Measurements from ENCODE around the gene VIT. TPM values are rescaled to one million over a fixed set of nuclear protein-coding genes. Genes with fewer than 3 reads are reported as not detected.

The VIT gene
- total RNA-seq, 4 donors from 2014 or later: 1.4 to 3.6 (median 2.5) TPM; not detected in 1

DNA sequence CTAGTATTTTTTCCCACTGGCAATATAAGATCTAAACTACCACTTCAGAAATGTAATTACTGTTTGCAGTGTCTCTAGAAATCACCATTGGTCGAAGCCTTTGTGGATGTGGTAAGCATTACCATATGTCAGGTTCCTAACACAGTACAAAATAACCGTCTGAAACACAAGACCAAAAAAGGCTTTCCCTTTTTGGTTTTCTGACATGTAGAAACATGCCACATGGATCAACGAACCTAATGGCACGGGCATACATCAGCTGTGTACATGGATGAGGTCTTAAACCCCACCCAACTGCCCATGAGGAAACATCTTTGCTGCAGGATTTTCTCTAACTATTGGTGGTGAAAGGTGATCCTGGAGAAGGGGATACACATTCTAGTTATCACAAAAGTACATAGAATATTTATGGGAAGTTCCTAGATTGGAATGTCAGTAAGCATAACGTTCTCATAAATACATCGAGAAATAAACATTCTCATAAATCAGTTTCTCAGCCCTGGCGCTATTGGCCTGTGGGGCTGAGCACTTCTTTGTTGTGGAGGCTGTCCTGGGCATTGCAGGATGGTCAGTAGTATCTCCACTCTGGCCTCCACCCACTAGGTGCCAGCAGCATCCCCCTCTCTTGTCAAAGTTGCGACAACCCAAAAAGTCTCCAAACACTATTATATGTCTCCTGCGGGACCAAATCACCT lies 9.0 kb downstream of the VIT start:
- peaks cover 0 to under 1% of the 10 kb centered on the region in 2 donors for H3K9me3 ChIP-seq
- 74 to 83% methylated on average over 4 to 9 of the region's 9 CpGs for WGBS, 2 donors (ENCODE audit: low coverage in 1 of 2)
- intact Hi-C loops (cut with DNase I; ENCODE audit: low total_unique reads): no loop called here
- in situ Hi-C loops (cut with MboI; ENCODE audit: low pct_ligation_motif_present in 1 of 4, low pct_unique_long_range_greater_than_20kb in 1 of 4, low sequenced_read_pairs in 3 of 4): no loop called here
- no peaks in the 10 kb centered on the region for H3K36me3 ChIP-seq
- H3K27ac ChIP-seq: no peak overlapping the region
- no peaks in the 10 kb centered on the region for H3K4me1 ChIP-seq
- TF ChIP-seq, protein P1, sequence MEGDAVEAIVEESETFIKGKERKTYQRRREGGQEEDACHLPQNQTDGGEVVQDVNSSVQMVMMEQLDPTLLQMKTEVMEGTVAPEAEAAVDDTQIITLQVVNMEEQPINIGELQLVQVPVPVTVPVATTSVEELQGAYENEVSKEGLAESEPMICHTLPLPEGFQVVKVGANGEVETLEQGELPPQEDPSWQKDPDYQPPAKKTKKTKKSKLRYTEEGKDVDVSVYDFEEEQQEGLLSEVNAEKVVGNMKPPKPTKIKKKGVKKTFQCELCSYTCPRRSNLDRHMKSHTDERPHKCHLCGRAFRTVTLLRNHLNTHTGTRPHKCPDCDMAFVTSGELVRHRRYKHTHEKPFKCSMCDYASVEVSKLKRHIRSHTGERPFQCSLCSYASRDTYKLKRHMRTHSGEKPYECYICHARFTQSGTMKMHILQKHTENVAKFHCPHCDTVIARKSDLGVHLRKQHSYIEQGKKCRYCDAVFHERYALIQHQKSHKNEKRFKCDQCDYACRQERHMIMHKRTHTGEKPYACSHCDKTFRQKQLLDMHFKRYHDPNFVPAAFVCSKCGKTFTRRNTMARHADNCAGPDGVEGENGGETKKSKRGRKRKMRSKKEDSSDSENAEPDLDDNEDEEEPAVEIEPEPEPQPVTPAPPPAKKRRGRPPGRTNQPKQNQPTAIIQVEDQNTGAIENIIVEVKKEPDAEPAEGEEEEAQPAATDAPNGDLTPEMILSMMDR (IDR thresholded peaks at IDR 0.05): no peak
- no peak for TF ChIP-seq POLR2AphosphoS5 (IDR thresholded peaks at IDR 0.05)
- TF ChIP-seq POLR2A (IDR thresholded peaks at IDR 0.05): no peak
- TF ChIP-seq EP300 (IDR thresholded peaks at IDR 0.05; ENCODE audit: low read depth): no peak
- H3K27me3 ChIP-seq: no peaks in the 10 kb centered on the region
- no peak for DNase-seq
- H3K4me3 ChIP-seq: no peak overlapping the region

DNA sequence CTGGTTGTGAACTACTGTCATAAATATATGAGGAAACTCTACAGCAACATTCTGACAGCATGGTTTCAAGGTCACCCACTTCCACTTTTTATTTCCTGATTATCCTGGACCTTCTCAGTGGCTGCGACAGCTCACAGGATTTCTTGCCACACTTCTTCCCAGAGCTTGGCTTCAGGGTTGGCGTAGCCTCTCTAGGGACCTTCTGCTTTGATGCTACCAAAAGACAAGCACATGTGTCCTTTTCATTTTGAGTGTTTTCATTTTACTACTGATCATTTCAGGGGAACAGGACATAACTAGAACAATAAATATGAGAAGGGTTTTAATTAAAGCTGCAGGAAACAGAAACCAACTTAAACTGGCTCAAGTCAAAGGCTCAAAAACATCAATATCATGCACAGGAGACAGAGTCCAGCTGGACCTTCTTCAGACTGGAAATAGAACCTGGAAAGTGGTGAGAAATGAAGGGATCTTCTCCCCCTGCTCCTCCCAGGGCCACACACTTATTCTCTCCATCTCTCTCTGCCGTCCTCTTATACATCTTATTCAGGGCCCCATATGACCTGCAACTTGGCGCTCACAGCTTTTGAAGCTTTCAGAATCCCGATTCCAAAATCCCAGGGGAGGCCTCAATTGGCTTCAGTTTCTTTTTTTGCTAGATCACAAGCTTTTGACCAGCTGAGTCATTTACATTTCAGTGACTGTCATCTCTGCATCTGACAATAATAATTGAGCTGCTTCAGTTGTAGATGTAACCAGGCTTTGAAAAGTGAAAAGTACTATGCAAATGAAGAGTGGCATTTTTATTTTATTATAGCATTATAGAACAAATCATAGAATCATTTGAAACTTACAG lies 9.7 kb downstream of the VIT start:
- intact Hi-C loops (cut with DNase I; ENCODE audit: low total_unique reads): no loop called here
- Histone ChIP-seq H3K27ac (no peak overlapping the region), H3K36me3 (no peaks in the 10 kb centered on the region), H3K27me3 (no peaks in the 10 kb centered on the region), H3K4me1 (no peaks in the 10 kb centered on the region), H3K4me3 (no peak overlapping the region), H3K9me3 (peaks cover 6 to 9% of the 10 kb centered on the region in 2 donors)
- TF ChIP-seq POLR2A (IDR thresholded peaks at IDR 0.05) (no peak), EP300 (IDR thresholded peaks at IDR 0.05; ENCODE audit: low read depth) (no peak), POLR2AphosphoS5 (IDR thresholded peaks at IDR 0.05) (no peak)
- TF ChIP-seq, protein P1 (IDR thresholded peaks at IDR 0.05): no peak
- WGBS, 2 donors (ENCODE audit: low coverage in 1 of 2): 77 to 85% methylated on average over 5 of the region's 5 CpGs
- no peak for DNase-seq
- in situ Hi-C loops (cut with MboI; ENCODE audit: low pct_ligation_motif_present in 1 of 4, low pct_unique_long_range_greater_than_20kb in 1 of 4, low sequenced_read_pairs in 3 of 4): no loop called here

DNA sequence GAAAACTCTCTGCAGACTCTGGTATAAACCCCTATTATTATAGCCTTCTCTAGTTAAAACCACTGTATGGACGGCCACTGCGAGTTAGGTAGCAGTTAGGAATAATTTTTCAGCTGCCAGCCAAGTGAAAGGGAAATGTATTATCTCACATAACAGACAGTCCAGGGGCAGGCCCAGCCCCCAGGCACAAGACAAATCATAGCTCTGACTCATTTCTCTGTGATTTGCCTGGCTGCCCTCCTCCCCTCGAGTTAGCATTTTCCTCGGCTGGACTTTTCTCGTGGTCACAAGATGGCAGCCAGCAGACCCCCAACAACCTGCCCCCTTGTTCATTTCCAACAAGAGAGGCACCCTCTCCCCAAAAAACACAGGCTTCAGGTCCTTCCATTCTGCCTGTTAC lies 10.5 kb downstream of the VIT start:
- in situ Hi-C loops (cut with MboI; ENCODE audit: low pct_ligation_motif_present in 1 of 4, low pct_unique_long_range_greater_than_20kb in 1 of 4, low sequenced_read_pairs in 3 of 4): no loop called here
- no peaks in the 10 kb centered on the region for H3K36me3 ChIP-seq
- 86 to 93% methylated on average over 5 of the region's 5 CpGs for WGBS, 2 donors (ENCODE audit: low coverage in 1 of 2)
- no peak overlapping the region for H3K4me3 ChIP-seq
- H3K9me3 ChIP-seq: peaks cover 6 to 10% of the 10 kb centered on the region in 2 donors
- H3K27me3 ChIP-seq: no peaks in the 10 kb centered on the region
- no peaks in the 10 kb centered on the region for H3K4me1 ChIP-seq
- TF ChIP-seq, protein P1 (IDR thresholded peaks at IDR 0.05): no peak
- TF ChIP-seq EP300 (IDR thresholded peaks at IDR 0.05; ENCODE audit: low read depth) (no peak), POLR2AphosphoS5 (IDR thresholded peaks at IDR 0.05) (no peak), POLR2A (IDR thresholded peaks at IDR 0.05) (no peak)
- no peak overlapping the region for H3K27ac ChIP-seq
- no peak for DNase-seq
- intact Hi-C loops (cut with DNase I; ENCODE audit: low total_unique reads): no loop called here

DNA sequence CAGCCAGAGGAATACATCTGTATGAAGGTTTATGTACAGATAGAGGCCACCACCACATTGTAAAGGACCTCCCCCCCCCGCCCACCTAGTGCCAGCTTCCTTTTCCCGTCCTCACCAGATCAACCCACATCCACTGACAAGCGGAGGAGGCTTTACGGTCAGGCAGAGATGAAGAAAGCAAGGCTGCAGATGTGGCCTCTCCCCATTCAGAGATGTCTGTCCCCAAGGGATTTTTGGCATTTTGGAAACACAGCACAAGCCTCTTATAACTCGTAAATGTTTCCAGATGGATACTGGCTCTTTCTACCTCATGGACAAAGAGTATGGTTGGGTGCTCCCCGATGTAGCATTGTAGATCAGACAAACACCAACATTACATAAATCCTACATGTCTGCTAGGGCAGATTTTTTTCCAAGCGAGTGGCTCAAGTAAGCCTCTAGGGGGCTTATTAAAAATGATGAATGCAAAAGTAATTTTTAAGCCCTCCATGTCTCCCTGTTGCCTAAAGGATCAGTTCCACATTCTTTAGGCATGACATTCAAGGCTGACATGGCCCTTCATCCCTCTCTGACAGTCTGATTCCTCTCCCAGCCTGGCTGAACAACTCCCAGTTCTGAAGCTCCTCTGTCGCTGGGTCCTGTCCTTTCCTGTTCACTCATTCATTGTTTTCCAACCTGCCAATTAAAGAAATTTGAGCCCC lies 11.7 kb downstream of the VIT start:
- Histone ChIP-seq H3K4me3 (no peak overlapping the region), H3K27ac (no peak overlapping the region), H3K4me1 (no peaks in the 10 kb centered on the region), H3K36me3 (no peaks in the 10 kb centered on the region), H3K27me3 (no peaks in the 10 kb centered on the region), H3K9me3 (peaks cover 6 to 10% of the 10 kb centered on the region in 2 donors)
- no peak for DNase-seq
- WGBS, 2 donors (ENCODE audit: low coverage in 1 of 2): 51 to 69% methylated on average over 2 to 8 of the region's 8 CpGs
- intact Hi-C loops (cut with DNase I; ENCODE audit: low total_unique reads): no loop called here
- no peak for TF ChIP-seq EP300 (IDR thresholded peaks at IDR 0.05; ENCODE audit: low read depth)
- no peak for TF ChIP-seq POLR2AphosphoS5 (IDR thresholded peaks at IDR 0.05)
- TF ChIP-seq POLR2A (IDR thresholded peaks at IDR 0.05): no peak
- TF ChIP-seq, protein P1 (IDR thresholded peaks at IDR 0.05): no peak
- in situ Hi-C loops (cut with MboI; ENCODE audit: low pct_ligation_motif_present in 1 of 4, low pct_unique_long_range_greater_than_20kb in 1 of 4, low sequenced_read_pairs in 3 of 4): no loop called here
